K562 (cell line): ENCODE data around the gene SPHK2. TPM values are rescaled to one million over a fixed set of nuclear protein-coding genes. Genes with fewer than 3 reads are reported as not detected.

Experiments used
- DMBX1 ChIP-seq: fragments of 250-450 bp; sonication (Bioruptor Pico); IDR thresholded peaks from 2 replicates; pipeline ENCODE4 v1.8.0; 2022; ENCODE audit warnings: inconsistent platforms, mild to moderate bottlenecking, moderate library complexity, borderline replicate concordance
- ETV1 ChIP-seq: fragments of 450-650 bp; conservative IDR thresholded peaks from 2 replicates; pipeline ENCODE4 v1.6.1; 2016; ENCODE audit warnings: missing genetic modification characterization, control low read depth, low read depth, missing compliant biosample characterization
- HDGF ChIP-seq: fragments of 450-650 bp; IDR thresholded peaks from 2 replicates; pipeline ENCODE4 v1.6.1; 2016
- HIVEP1 ChIP-seq: fragments of 250-450 bp; sonication (Bioruptor Pico); IDR thresholded peaks from 2 replicates; pipeline ENCODE4 v1.4.0; 2020; ENCODE audit warnings: mild to moderate bottlenecking
- HNRNPK ChIP-seq: fragments of 200-400 bp; formaldehyde crosslinking; IDR thresholded peaks from one replicate; pipeline ENCODE4 v1.6.1; 2018; ENCODE audit warnings: mild to moderate bottlenecking, low read depth, low read length; ENCODE audit not compliant: poor library complexity, severe bottlenecking
- MCM3 ChIP-seq: fragments of 450-650 bp; IDR thresholded peaks from 2 replicates; pipeline ENCODE4 v1.6.1; 2016
- NCOA1 ChIP-seq: fragments of 450-650 bp; IDR thresholded peaks from 2 replicates; pipeline ENCODE4 v1.6.1; 2016; ENCODE audit warnings: low read depth
- NCOR1 ChIP-seq: fragments of 450-650 bp; IDR thresholded peaks from 2 replicates; pipeline ENCODE4 v1.6.1; 2016; ENCODE audit warnings: mild to moderate bottlenecking, moderate library complexity
- NEUROD1 ChIP-seq: fragments of 150-350 bp; IDR thresholded peaks from 2 replicates; pipeline ENCODE4 v1.6.1; 2014; ENCODE audit warnings: borderline replicate concordance, low read length, low read depth; ENCODE audit not compliant: partially characterized antibody
- PTRF ChIP-seq: fragments of 450-650 bp; IDR thresholded peaks from 2 replicates; pipeline ENCODE4 v1.6.1; 2016; ENCODE audit warnings: mild to moderate bottlenecking, missing genetic modification characterization, missing compliant biosample characterization
- SMAD3 ChIP-seq: fragments of 450-650 bp; formaldehyde crosslinking; conservative IDR thresholded peaks from 2 replicates; pipeline ENCODE4 v1.4.0; 2020; ENCODE audit warnings: mild to moderate bottlenecking
- SMARCC2 ChIP-seq: fragments of 450-650 bp; IDR thresholded peaks from 2 replicates; pipeline ENCODE4 v1.6.1; 2017; ENCODE audit warnings: antibody characterized with exemption, moderate library complexity, mild to moderate bottlenecking, low read depth
- TARDBP ChIP-seq: fragments of 450-650 bp; IDR thresholded peaks from 2 replicates; pipeline ENCODE4 v1.6.1; 2016
- TCF3 ChIP-seq: sonication (generic); formaldehyde crosslinking; IDR thresholded peaks from 2 replicates; pipeline ENCODE4 v1.4.0; 2020; ENCODE audit warnings: mild to moderate bottlenecking, missing genetic modification reagents
- THRAP3 ChIP-seq: fragments of 450-650 bp; IDR thresholded peaks from 2 replicates; pipeline ENCODE4 v1.6.1; 2016; ENCODE audit warnings: mild to moderate bottlenecking, inconsistent platforms, borderline replicate concordance
- ZBTB11 ChIP-seq, 3 experiments: fragments of 200-800 bp in 1 of 3; fragments of 250-450 bp in 1 of 3; fragments of 450-650 bp in 1 of 3; sonication (Bioruptor Pico) in 1 of 3; sonication (Bioruptor generic) in 1 of 3; formaldehyde crosslinking in 1 of 3; IDR thresholded peaks; 2 replicates each; pipeline versions ENCODE4 v1.6.1 to v1.8.0; 2016 to 2022; ENCODE audit warnings: mild to moderate bottlenecking in 2 of 3, missing genetic modification characterization in 2 of 3, missing compliant biosample characterization in 1 of 3, moderate library complexity in 1 of 3
- ZNF408 ChIP-seq: fragments of 250-450 bp; sonication (Bioruptor Pico); IDR thresholded peaks from 2 replicates; pipeline ENCODE4 v1.4.0; 2020; ENCODE audit warnings: low read depth, mild to moderate bottlenecking, moderate library complexity
- ZNF589 ChIP-seq: fragments of 200-800 bp; sonication (Bioruptor generic); IDR thresholded peaks from 2 replicates; pipeline ENCODE4 v1.6.1; 2016; ENCODE audit warnings: low read depth, missing genetic modification characterization, missing compliant biosample characterization
- ZNF699 ChIP-seq: fragments of 250-450 bp; sonication (Bioruptor Pico); IDR thresholded peaks from 2 replicates; pipeline ENCODE4 v1.8.0; 2021; ENCODE audit warnings: mild to moderate bottlenecking, moderate library complexity; ENCODE audit not compliant: insufficient replicate concordance
- ZNF79 ChIP-seq: fragments of 250-450 bp; sonication (Bioruptor Pico); IDR thresholded peaks from 2 replicates; pipeline ENCODE4 v1.4.0; 2020; ENCODE audit warnings: low read depth, mild to moderate bottlenecking, moderate library complexity
- polyA plus RNA-seq, 8 experiments: library from polyadenylated mRNA; depleted of rRNA in 4 of 8; stranded (reverse) in 5 of 8; unstranded in 3 of 8; fragments of >200 nt; fragmentation: Nextera tagmentation in 2 of 8; fragmentation: Illumina TruSeq in 1 of 8; extraction: Ambion mirVana in 2 of 8; extraction: Trizol in 1 of 8; gene quantifications; 2 replicates each; pipeline versions ENCODE4 v1.2.1 to v1.2.3, GENCODE V29; 2011 to 2014; ENCODE audit warnings: inconsistent platforms in 1 of 8, missing spikeins in 1 of 8
- total RNA-seq, 7 experiments: library from RNA; depleted of rRNA in 6 of 7; stranded (reverse); fragments of >200 nt in 6 of 7; fragmentation: Illumina TruSeq in 2 of 7; extraction: Trizol in 2 of 7; gene quantifications; 2 replicates each; pipeline versions ENCODE4 v1.2.1 to v1.2.3, GENCODE V29; 2011 to 2021; ENCODE audit warnings: low replicate concordance in 1 of 7
- TF ChIP-seq, protein P1 (sequence below): IDR thresholded peaks from 2 replicates; pipeline ENCODE4 v1.6.1; 2016; ENCODE audit warnings: missing genetic modification characterization, missing compliant biosample characterization
- TF ChIP-seq, protein P2 (sequence below): IDR thresholded peaks from 2 replicates; pipeline ENCODE4 v1.6.1; 2014; ENCODE audit warnings: antibody characterized with exemption

SPHK2 gene
- total and polyA plus RNA-seq, 9 of the 15 experiments (the other 6 are each of a cell fraction or from before 2014, with no cell fraction given): 0.10 to 15.2 (median 2.9) TPM

GRCh38 chr19:48637948-48638830, 18.9 kb downstream of the SPHK2 start (continued):
- TF ChIP-seq, protein P1, sequence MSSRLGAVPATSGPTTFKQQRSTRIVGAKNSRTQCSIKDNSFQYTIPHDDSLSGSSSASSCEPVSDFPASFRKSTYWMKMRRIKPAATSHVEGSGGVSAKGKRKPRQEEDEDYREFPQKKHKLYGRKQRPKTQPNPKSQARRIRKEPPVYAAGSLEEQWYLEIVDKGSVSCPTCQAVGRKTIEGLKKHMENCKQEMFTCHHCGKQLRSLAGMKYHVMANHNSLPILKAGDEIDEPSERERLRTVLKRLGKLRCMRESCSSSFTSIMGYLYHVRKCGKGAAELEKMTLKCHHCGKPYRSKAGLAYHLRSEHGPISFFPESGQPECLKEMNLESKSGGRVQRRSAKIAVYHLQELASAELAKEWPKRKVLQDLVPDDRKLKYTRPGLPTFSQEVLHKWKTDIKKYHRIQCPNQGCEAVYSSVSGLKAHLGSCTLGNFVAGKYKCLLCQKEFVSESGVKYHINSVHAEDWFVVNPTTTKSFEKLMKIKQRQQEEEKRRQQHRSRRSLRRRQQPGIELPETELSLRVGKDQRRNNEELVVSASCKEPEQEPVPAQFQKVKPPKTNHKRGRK: peak; percentile 44; the same call in 1 of the 2 replicates
- TF ChIP-seq HIVEP1 (CRISPR knock-in tag): no peak
- no peak for TF ChIP-seq SMARCC2
- no peak for TF ChIP-seq ZNF79 (CRISPR knock-in tag)
- TF ChIP-seq, protein P2, sequence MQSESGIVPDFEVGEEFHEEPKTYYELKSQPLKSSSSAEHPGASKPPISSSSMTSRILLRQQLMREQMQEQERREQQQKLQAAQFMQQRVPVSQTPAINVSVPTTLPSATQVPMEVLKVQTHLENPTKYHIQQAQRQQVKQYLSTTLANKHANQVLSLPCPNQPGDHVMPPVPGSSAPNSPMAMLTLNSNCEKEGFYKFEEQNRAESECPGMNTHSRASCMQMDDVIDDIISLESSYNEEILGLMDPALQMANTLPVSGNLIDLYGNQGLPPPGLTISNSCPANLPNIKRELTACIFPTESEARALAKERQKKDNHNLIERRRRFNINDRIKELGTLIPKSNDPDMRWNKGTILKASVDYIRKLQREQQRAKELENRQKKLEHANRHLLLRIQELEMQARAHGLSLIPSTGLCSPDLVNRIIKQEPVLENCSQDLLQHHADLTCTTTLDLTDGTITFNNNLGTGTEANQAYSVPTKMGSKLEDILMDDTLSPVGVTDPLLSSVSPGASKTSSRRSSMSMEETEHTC: no peak
- peak; percentile 56 for TF ChIP-seq NEUROD1
- peak; percentile 97 for TF ChIP-seq HDGF
- TF ChIP-seq SMAD3 (CRISPR knock-in tag): 0 out of 2 replicates have a peak, but pooled peaks have one; percentile 45
- TF ChIP-seq MCM3: no peak
- TF ChIP-seq THRAP3: peak; percentile 77
- TF ChIP-seq NCOR1: 0 out of 2 replicates have a peak, but pooled peaks have one; percentile 40
- no peak for TF ChIP-seq TCF3 (CRISPR knock-in tag)
- no peak for TF ChIP-seq ZNF408 (CRISPR knock-in tag)
- TF ChIP-seq NCOA1: no peak
- no peak for TF ChIP-seq TARDBP
- peak; percentile 33; the same call in 1 of the 2 replicates for TF ChIP-seq ETV1 (tag)
- TF ChIP-seq ZNF589 (CRISPR knock-in tag): no peak
- TF ChIP-seq ZBTB11 (CRISPR knock-in tag; IDR thresholded peaks at IDR 0.05): 0 out of 6 replicates have a peak, but pooled peaks of 1 of the 3 experiments have one; percentile 46
- TF ChIP-seq DMBX1 (CRISPR knock-in tag): no peak
- TF ChIP-seq PTRF: no peak
- TF ChIP-seq HNRNPK: no peak
- TF ChIP-seq ZNF699 (CRISPR knock-in tag): no peak
